Suppressor macrophage (primary cell): ENCODE data around the gene ADCY2.

Experiments used
- DNase-seq, 4 experiments: peaks; one replicate each; pipeline ENCODE4 v3.0.0-alpha.2; 2020 to 2022

ADCY2 gene

DNA sequence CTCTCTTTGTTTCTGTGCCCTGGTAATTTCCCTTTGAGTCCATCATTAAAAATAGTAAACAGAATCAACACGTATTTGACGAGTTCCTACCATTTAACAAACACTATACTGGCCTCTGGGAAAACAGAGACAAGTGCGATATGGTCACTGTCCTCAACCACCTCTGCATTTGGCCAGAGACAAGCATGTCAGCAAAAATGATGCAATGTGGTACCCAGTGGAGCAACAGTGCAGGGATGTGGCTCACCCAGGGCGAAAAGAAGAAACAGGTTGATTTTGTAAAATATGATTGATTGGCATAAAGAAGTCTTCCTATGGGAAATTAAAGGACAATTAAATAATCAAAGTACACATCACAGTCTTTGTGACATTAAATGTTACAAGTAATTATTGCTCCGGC, 355.9 kb downstream of the ADCY2 start:
- DNase-seq: no peak

- no peak for DNase-seq
These were observed 357.2 kb downstream of the ADCY2 start for GRCh38 chr5:7753181-7753580.

DNA sequence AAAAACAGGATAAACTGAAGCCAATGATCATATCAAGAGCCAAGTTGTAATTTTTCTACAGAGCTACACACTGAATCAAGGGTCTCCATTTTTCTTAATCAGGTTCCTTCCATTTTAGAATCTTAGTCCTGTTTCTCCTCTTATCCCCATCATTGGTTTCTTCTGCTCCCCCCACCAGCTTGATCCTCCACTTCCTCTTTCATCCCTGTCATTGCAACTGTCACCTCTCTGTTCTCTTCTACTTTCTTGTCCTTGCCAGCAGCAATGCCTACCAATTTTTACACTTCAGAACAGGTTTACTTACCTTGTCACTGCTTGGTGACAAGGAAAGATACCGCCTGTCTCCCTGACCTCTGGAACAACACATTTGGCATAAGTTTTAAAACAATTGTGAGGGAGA, 357.7 kb downstream of the ADCY2 start:
- peak in 2 of 4 experiments; percentile 6 to 16 for DNase-seq

GRCh38 chr5:7754490-7754889, 358.6 kb downstream of the ADCY2 start:
- DNase-seq: no peak

- DNase-seq: peak; percentile 40 to 73 (median 57)
These were observed 359.2 kb downstream of the ADCY2 start for GRCh38 chr5:7754997-7755596.

DNA sequence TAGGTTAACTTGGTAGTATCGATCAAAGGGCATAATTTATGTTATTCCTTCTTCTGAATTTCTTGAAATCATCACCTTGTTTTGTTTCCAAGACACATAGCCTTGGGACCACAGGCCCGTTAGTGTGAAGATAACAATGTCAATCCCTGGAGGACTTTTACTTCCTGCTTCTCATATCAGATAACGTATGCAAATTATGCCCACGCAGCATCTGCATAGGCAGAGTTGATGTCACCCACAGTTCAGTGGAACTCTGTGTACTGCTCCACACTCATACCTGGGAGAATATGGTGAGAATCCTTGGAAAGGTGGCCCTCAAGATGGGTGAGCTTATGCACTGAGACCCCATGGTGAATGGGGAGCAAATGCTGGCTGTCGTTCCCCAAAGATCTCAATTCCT, 360.0 kb downstream of the ADCY2 start:
- peak in 2 of 4 experiments; percentile 2 to 14 for DNase-seq

- peak; percentile 73 to 89 (median 85) for DNase-seq
These were observed 360.5 kb downstream of the ADCY2 start for GRCh38 chr5:7756453-7756852.

GRCh38 chr5:7759257-7759871, 363.4 kb downstream of the ADCY2 start:
- no peak for DNase-seq

- no peak for DNase-seq
These were observed 364.1 kb downstream of the ADCY2 start for GRCh38 chr5:7759951-7760580.

- DNase-seq: no peak
These were observed 366.3 kb downstream of the ADCY2 start for GRCh38 chr5:7762267-7762666.

- DNase-seq: no peak
These were observed 367.7 kb downstream of the ADCY2 start for GRCh38 chr5:7763621-7764072.

- no peak for DNase-seq
These were observed 368.5 kb downstream of the ADCY2 start for GRCh38 chr5:7764452-7764851.

GRCh38 chr5:7770436-7770835, 374.5 kb downstream of the ADCY2 start:
- DNase-seq: no peak

- DNase-seq: no peak
These were observed 376.2 kb downstream of the ADCY2 start for GRCh38 chr5:7772141-7772540.

DNA sequence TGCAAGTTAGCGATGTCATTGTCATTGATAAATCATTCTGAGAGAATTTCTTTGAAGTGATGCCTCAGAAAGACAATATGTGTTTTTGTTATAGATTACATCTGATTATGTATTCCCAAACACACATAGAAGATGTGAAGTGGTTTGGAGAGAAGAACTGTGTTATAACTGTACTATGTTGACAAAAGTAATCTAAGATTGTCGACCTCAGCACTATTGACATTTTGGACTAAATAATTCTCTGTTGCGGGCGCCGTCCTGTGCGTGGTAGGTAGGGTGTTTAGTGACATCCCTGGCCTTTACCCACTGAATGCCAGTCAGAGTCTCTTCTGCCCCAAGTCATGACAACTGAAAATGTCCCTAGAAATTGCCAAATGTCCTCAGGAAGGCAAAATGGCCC, 377.2 kb downstream of the ADCY2 start:
- DNase-seq: no peak

DNA sequence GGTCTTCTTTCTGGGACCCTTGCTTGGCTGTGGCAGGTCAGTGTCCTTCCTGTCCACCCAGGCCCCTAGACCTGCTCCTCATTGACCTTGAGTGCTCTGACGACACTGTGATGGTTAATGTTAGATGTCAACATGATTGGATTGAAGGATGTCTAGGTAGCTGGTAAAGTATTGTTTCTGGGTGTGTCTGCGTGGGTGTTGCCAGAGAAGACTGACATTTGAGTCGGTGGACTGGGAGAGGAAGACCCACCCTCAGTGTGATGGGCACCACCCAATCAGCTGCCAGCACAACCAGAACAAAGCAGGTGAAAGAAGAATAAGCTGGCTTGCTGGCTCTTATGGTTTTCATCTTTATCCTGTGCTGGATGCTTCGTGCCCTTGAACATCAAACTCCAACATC, 380.5 kb downstream of the ADCY2 start:
- no peak for DNase-seq

DNA sequence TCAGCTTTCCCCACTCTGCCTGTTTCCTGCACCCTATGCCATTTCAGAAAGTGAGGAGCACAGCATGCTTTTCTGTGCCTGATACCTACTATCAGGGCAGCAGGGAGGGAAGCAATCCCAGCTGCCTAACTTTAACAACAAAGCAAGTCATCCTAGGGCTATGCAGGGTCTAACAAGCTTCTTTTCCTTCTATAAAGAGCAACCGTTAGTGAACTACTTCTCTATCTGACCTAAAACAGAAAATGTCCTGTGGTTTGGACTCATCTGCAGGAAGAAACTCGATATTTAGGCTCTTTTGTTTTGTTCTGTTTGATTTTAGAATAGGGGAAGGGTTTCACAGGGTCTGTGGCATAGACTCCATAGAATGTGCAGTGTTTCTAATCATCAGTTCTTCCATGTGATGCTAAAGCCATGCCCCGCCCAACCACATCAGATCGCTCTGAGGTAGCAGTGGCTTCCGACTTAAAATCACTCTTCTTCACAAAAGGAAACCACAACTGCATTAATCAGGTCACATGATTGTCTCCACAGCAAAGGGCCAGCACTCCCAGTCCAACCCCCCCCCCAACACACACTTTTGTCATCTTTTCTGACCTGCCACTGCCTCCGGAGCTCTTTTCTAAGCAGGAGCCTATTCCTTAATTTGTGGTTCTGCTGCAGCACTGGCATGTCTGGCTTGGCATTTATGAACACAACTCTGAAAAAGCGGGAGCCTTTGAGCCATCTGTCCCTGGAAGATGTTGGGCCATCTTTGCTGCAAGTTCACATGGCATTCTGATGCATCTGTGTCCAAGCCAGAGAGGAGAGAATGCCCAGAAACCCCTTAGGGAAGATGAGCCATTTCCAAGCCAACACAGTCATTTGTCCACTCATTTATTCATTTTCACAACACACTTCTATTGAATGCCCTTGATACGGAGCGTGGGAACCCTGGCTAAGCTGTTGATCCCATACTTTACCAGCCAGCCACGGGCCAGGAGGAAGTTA, 383.4 kb downstream of the ADCY2 start:
- peak in 2 of 4 experiments; percentile 3 to 7 for DNase-seq

DNA sequence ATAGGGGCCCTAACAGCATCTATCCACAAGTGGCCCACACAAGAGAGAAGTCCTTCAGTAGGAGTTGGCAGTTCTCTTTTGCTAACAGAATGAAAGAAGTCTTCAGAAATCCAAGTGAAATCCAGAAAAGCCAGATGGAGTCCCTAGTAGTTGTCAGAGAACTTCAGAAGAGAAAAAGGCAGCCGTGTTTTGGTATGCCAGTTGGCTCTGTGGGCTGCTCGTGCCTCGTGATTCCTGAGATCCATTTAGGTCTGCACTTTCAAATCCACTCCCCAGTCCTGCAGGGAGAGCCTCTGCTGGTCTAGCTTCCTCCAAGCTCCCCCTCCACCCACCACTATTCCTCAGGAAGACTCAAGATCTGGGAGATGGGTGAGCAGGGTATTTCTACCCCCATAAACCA, 386.0 kb downstream of the ADCY2 start:
- no peak for DNase-seq

DNA sequence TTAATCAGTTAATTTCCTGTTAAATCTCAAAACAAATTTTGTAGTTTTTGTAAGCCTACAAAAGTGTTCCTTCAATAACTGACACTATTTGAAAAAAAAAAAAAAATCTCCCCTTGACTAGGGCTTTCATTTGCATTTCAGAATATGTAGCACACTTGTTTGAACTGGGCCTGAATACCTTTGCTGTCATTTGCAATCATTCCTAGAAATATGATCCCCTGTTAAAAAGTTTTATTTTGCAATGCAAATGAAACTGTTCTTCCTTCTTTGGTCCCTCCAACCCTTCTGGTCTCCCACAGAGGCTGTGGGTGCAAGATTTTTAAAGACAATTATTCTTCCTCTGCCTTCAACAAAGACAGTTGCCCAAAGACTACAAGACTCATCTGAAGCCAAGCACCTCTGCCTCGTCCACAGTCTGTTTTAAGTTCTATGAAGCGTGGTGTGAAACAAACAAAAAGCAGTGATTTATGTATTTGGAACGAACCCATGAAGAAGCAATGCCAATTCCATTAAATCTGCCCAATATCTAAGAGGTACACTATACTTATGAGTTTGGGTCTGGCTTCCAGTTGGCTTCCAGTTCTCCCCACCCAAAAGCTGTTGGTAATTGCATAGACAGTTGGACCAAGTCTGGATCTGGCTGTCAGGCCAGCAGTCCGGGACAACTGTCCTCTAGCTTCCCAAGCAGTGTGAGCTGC, 388.9 kb downstream of the ADCY2 start:
- no peak for DNase-seq

- no peak for DNase-seq
These were observed 391.8 kb downstream of the ADCY2 start for GRCh38 chr5:7787770-7788169.

DNA sequence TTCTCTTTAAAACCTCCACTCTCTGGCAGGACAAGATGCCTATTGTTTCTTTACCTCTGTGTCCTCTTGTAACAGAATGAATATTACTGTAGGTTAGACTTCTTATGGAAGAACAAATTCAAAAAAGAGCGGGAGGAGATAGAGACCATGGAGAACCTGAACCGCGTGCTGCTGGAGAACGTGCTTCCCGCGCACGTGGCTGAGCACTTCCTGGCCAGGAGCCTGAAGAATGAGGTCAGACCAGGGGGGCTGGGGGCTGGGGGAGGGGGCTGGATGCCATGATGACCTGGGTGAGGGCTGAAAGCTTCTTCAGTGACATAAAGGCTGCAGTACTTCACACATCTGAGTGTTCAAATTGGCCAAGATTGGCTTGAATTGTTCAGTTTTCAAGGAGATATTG, 393.6 kb downstream of the ADCY2 start:
- no peak for DNase-seq

GRCh38 chr5:7793895-7794294, 398.0 kb downstream of the ADCY2 start:
- no peak for DNase-seq
